ENCODE results near the gene ITGB7. TPM values are rescaled to one million over a fixed set of nuclear protein-coding genes. Genes with fewer than 3 reads are reported as not detected.

ITGB7 gene
- total and polyA plus RNA-seq, 3 donors from 2014 or later = 0.24 to 3.7 (median 1.2) TPM

GRCh38 chr12:53212931-53213330, 5.9 kb upstream of the ITGB7 start:
- TF ChIP-seq POLR2A (IDR thresholded peaks at IDR 0.05) = no peak
- TF ChIP-seq, protein P1, sequence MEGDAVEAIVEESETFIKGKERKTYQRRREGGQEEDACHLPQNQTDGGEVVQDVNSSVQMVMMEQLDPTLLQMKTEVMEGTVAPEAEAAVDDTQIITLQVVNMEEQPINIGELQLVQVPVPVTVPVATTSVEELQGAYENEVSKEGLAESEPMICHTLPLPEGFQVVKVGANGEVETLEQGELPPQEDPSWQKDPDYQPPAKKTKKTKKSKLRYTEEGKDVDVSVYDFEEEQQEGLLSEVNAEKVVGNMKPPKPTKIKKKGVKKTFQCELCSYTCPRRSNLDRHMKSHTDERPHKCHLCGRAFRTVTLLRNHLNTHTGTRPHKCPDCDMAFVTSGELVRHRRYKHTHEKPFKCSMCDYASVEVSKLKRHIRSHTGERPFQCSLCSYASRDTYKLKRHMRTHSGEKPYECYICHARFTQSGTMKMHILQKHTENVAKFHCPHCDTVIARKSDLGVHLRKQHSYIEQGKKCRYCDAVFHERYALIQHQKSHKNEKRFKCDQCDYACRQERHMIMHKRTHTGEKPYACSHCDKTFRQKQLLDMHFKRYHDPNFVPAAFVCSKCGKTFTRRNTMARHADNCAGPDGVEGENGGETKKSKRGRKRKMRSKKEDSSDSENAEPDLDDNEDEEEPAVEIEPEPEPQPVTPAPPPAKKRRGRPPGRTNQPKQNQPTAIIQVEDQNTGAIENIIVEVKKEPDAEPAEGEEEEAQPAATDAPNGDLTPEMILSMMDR (IDR thresholded peaks at IDR 0.05) = no peak
- Histone ChIP-seq H3K9me3 (no peaks in the 10 kb centered on the region), H3K4me1 (peaks cover 8% of the 10 kb centered on the region), H3K27me3 (no peaks in the 10 kb centered on the region), H3K27ac (no peak overlapping the region), H3K36me3 (ENCODE audit: low read depth, missing control alignments) (no peaks in the 10 kb centered on the region), H3K4me3 (no peak overlapping the region)
- WGBS, 2 donors = 62 to 69% methylated on average over 12 of the region's 12 CpGs
- intact Hi-C loops (cut with DNase I; ENCODE audit: low total_unique reads) = loop anchor here (10.0 kb wide), 1 partner anchor 62 kb away; no protein-coding TSS in a partner anchor
- DNase-seq = no peak

DNA sequence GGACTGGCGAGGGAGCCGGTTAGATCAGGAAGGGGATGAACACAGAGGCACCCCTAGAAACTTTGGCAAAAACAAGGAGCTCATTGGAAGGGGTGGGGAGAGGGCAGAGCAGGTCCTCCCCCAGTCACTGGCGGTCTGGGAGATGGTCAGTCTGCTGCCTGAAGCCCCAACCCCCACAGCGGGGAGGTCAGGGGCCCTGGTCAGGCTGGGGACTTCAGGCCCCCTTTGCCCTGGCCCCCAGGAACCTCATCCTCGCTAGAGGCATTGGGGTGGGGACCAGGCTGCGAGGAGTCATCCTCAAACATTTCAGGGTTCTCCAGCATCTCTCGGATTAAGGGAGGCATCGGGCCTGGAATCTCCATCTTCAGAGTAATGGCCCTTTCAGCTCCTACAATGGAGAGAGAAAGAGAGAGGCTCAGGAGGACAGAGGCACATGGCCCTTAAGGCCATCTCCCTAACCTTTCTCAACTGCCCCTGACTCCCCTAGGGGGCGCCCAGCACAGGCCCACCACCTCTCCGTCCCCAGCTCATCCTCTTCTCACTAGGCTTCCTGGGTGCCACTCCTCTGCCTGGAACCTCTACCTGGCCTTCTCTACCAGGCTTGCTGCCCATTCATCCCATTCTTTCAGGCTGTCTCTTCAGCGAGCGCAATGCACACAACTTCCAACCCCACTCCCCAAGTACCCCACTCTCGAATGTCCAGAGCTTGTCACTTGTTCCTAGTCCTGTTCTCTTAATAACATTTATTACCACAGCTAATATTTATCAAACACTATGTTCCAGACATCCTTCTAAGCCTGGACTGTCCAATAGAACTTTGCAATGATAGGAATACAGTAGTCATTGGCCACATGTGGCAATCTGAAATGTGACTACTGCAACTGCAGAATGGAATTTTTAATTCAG, 4.7 kb upstream of the ITGB7 start:
- no peaks in the 10 kb centered on the region for H3K27me3 ChIP-seq
- H3K4me1 ChIP-seq = peaks cover 4% of the 10 kb centered on the region
- H3K27ac ChIP-seq = no peak overlapping the region
- no peak overlapping the region for H3K4me3 ChIP-seq
- H3K36me3 ChIP-seq (ENCODE audit: low read depth, missing control alignments) = no peaks in the 10 kb centered on the region
- no peak for DNase-seq
- 91 to 92% methylated on average over 12 to 13 of the region's 13 CpGs for WGBS, 2 donors
- H3K9me3 ChIP-seq = no peaks in the 10 kb centered on the region
- no peak for TF ChIP-seq POLR2A (IDR thresholded peaks at IDR 0.05)
- TF ChIP-seq, protein P1 (IDR thresholded peaks at IDR 0.05) = peak in 1 of 3 experiments; percentile 21
- intact Hi-C loops (cut with DNase I; ENCODE audit: low total_unique reads) = loop anchor here (10.0 kb wide), 1 partner anchor 63 kb away; no protein-coding TSS in a partner anchor

DNA sequence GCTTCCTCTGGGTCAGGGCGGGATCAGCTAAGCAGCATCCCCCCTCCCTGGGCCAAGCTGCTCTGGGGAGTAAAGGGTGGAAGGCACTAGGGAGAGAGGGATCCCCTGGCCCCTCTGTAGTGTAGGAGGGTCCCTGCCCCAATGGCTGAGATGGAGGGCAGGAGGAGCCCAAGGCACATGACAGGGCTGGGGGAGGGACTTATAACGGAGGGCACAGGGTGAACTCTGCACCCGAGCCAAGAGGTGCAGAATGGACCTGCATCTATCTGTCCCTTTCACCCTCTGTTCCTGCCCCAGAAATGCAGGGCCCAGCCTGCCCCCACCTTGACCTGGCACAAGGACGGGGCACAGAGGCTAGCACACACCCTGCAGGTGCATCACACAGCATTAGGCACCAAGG, 3.8 kb upstream of the ITGB7 start:
- H3K4me1 ChIP-seq = peaks cover 4% of the 10 kb centered on the region
- WGBS, 2 donors = 84 to 92% methylated on average over 3 to 4 of the region's 4 CpGs
- H3K9me3 ChIP-seq = no peaks in the 10 kb centered on the region
- H3K4me3 ChIP-seq = no peak overlapping the region
- no peaks in the 10 kb centered on the region for H3K27me3 ChIP-seq
- TF ChIP-seq POLR2A (IDR thresholded peaks at IDR 0.05) = no peak
- TF ChIP-seq, protein P1 (IDR thresholded peaks at IDR 0.05) = no peak
- no peaks in the 10 kb centered on the region for H3K36me3 ChIP-seq (ENCODE audit: low read depth, missing control alignments)
- intact Hi-C loops (cut with DNase I; ENCODE audit: low total_unique reads) = loop anchor here (10.0 kb wide), 1 partner anchor 64 kb away; no protein-coding TSS in a partner anchor
- no peak overlapping the region for H3K27ac ChIP-seq
- no peak for DNase-seq

DNA sequence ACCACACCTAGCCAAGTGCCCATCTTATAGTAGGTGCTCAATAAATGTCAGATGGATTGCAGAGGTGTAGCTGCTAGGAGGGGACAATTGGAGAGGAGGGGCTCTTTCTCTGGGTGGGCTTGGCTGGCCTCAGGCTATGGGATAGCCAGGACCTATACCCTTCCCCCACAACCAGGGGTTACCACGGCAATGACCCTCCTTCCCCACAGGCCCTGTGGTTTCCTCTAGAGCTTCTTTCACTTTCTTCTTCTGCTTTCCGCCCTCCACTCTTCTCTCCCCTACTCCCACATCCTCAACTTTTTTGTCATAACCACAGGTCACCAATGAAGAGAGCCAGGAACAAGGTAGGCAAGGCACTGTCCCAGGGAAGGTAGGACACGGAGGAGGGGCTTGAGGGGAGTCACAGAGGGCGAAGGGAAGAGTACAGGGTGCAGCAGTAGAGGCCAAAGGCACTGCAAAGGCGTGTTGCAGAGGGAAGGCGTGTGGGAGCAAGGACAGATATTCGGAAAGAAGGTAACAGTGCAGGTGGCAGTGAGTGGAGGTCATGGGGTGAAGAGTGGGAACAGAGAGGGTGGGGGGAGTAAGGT, 1.9 kb upstream of the ITGB7 start:
- TF ChIP-seq, protein P1 (IDR thresholded peaks at IDR 0.05) = no peak
- TF ChIP-seq POLR2A (IDR thresholded peaks at IDR 0.05) = no peak
- Histone ChIP-seq H3K36me3 (ENCODE audit: low read depth, missing control alignments) (no peaks in the 10 kb centered on the region), H3K27me3 (no peaks in the 10 kb centered on the region), H3K4me1 (peaks cover 4% of the 10 kb centered on the region), H3K27ac (no peak overlapping the region), H3K9me3 (no peaks in the 10 kb centered on the region), H3K4me3 (no peak overlapping the region)
- WGBS, 2 donors = 62 to 63% methylated on average over 7 of the region's 7 CpGs
- DNase-seq = no peak
- intact Hi-C loops (cut with DNase I; ENCODE audit: low total_unique reads) = no loop called here
